OCI-LY3 (cell line): Measurements from ENCODE around the gene ANK3.

Source experiments
- H2AFZ ChIP-seq: fragments of 200-600, 300-600 bp; shearing (Covaris generic); 2 replicates; pipeline ENCODE4 v1.6.0; 2014; ENCODE audit warnings: antibody characterized with exemption, low read depth, low read length
- H3K27ac ChIP-seq: fragments of 200-600, 300-600 bp; sonication (generic); 2 replicates; pipeline ENCODE4 v1.5.1; 2014; ENCODE audit warnings: mild to moderate bottlenecking, low read length, moderate library complexity, mixed read lengths
- H3K27me3 ChIP-seq: fragments of 200-600, 300-600 bp; sonication (generic); 2 replicates; pipeline ENCODE4 v1.6.1; 2014; ENCODE audit warnings: low read depth, low read length, mixed read lengths
- H3K36me3 ChIP-seq: fragments of 200-600, 300-600 bp; sonication (generic); replicated peaks from 2 replicates; pipeline ENCODE3; 2014; ENCODE audit warnings: low read depth, low read length, mixed read lengths
- H3K4me1 ChIP-seq: fragments of 300-600, 200-600 bp; sonication (generic); 2 replicates; pipeline ENCODE4 v1.6.1; 2014; ENCODE audit warnings: low read length, mixed read lengths
- H3K4me2 ChIP-seq: fragments of 200-600, 300-600 bp; sonication (generic); 2 replicates; pipeline ENCODE4 v1.6.1; 2014; ENCODE audit warnings: low read length, mixed read lengths
- H3K4me3 ChIP-seq: fragments of 300-600, 200-600 bp; sonication (generic); 2 replicates; pipeline ENCODE4 v1.5.1; 2014; ENCODE audit warnings: antibody characterized with exemption, mild to moderate bottlenecking, low read length, moderate library complexity
- H3K79me2 ChIP-seq: fragments of 300-600, 200-600 bp; shearing (Covaris generic); 2 replicates; pipeline ENCODE4 v1.6.1; 2014; ENCODE audit warnings: mild to moderate bottlenecking, low read length, mixed read lengths
- H3K9ac ChIP-seq: fragments of 300-600, 200-600 bp; shearing (Covaris generic); 2 replicates; pipeline ENCODE4 v1.6.0; 2014; ENCODE audit warnings: mild to moderate bottlenecking, low read length, moderate library complexity
- H3K9me3 ChIP-seq: fragments of 200-600, 300-600 bp; shearing (Covaris generic); 2 replicates; pipeline ENCODE4 v1.6.1; 2014; ENCODE audit warnings: low read length, mixed read lengths; ENCODE audit not compliant: insufficient read depth
- H4K20me1 ChIP-seq: fragments of 200-600, 300-600 bp; sonication (generic); 2 replicates; pipeline ENCODE4 v1.6.1; 2016; ENCODE audit warnings: low read length, mixed read lengths; ENCODE audit not compliant: insufficient read depth
- EZH2phosphoT487 ChIP-seq: fragments of 200-600 bp; shearing (Covaris generic); IDR thresholded peaks from 2 replicates; pipeline ENCODE4 v1.6.1; 2018; ENCODE audit warnings: antibody characterized with exemption, mixed run types, low read depth
- TF ChIP-seq, protein P1 (sequence below): fragments of 200-600, 300-600 bp; sonication (generic); IDR thresholded peaks from 2 replicates; pipeline ENCODE4 v1.5.1; 2014; ENCODE audit warnings: antibody characterized with exemption, low read length, low read depth

The ANK3 gene

DNA sequence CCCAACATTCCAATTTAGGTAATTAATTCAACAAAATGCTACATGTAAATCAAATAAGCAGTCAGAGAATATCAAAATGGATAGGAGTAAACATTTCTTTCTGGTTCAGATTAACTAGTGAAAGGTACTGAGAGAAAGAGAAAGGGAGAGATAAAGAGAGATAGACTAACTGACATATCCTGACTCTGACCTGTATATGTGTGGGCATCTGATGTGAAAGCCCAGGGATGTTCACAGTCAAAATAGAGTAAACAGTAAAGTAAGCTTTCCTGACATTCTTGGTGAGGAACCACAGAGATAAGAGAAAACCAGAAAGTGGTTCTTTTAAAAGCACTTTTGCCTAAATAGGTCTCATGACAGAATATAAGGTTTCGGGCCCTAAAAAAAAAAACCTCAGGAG lies 37.5 kb upstream of the ANK3 start:
- Histone ChIP-seq H3K36me3 (no peaks in the 10 kb centered on the region), H3K4me3 (no peak overlapping the region), H3K27me3 (no peaks in the 10 kb centered on the region), H3K79me2 (no peaks in the 10 kb centered on the region), H4K20me1 (no peaks in the 10 kb centered on the region), H2AFZ (no peak overlapping the region), H3K4me2 (no peak overlapping the region), H3K9me3 (no peaks in the 10 kb centered on the region), H3K4me1 (peaks cover 8% of the 10 kb centered on the region; the same call in 1 of the 2 replicates), H3K27ac (no peak overlapping the region), H3K9ac (no peak overlapping the region)
- TF ChIP-seq, protein P1, sequence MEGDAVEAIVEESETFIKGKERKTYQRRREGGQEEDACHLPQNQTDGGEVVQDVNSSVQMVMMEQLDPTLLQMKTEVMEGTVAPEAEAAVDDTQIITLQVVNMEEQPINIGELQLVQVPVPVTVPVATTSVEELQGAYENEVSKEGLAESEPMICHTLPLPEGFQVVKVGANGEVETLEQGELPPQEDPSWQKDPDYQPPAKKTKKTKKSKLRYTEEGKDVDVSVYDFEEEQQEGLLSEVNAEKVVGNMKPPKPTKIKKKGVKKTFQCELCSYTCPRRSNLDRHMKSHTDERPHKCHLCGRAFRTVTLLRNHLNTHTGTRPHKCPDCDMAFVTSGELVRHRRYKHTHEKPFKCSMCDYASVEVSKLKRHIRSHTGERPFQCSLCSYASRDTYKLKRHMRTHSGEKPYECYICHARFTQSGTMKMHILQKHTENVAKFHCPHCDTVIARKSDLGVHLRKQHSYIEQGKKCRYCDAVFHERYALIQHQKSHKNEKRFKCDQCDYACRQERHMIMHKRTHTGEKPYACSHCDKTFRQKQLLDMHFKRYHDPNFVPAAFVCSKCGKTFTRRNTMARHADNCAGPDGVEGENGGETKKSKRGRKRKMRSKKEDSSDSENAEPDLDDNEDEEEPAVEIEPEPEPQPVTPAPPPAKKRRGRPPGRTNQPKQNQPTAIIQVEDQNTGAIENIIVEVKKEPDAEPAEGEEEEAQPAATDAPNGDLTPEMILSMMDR, result no peak
- no peak for TF ChIP-seq EZH2phosphoT487

DNA sequence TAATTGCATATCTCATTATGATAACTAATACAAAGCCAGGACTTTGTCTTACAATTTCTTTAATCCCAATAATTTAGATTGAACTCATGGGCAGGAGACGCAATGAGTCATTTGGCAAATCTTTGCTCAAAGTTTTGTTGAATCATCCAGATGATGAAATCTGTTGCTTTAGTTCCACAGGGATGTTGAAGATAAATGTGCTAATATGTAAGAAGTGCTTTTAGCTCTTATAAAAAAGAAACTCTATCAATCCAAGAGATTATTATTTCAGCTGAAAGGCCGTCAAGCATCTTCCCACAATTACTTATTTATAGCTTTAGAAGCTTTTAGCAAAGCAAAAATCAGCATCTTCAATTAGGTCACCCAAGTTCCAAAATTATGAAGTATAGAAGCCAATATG lies 36.8 kb upstream of the ANK3 start:
- Histone ChIP-seq H3K27ac (no peak overlapping the region), H2AFZ (no peak overlapping the region), H3K4me2 (no peak overlapping the region), H3K9ac (no peak overlapping the region), H3K27me3 (no peaks in the 10 kb centered on the region), H3K36me3 (no peaks in the 10 kb centered on the region), H3K4me3 (no peak overlapping the region), H3K79me2 (no peaks in the 10 kb centered on the region), H3K4me1 (peaks cover 8% of the 10 kb centered on the region; the same call in 1 of the 2 replicates), H3K9me3 (no peaks in the 10 kb centered on the region), H4K20me1 (no peaks in the 10 kb centered on the region)
- TF ChIP-seq EZH2phosphoT487, result no peak
- TF ChIP-seq, protein P1, result no peak

DNA sequence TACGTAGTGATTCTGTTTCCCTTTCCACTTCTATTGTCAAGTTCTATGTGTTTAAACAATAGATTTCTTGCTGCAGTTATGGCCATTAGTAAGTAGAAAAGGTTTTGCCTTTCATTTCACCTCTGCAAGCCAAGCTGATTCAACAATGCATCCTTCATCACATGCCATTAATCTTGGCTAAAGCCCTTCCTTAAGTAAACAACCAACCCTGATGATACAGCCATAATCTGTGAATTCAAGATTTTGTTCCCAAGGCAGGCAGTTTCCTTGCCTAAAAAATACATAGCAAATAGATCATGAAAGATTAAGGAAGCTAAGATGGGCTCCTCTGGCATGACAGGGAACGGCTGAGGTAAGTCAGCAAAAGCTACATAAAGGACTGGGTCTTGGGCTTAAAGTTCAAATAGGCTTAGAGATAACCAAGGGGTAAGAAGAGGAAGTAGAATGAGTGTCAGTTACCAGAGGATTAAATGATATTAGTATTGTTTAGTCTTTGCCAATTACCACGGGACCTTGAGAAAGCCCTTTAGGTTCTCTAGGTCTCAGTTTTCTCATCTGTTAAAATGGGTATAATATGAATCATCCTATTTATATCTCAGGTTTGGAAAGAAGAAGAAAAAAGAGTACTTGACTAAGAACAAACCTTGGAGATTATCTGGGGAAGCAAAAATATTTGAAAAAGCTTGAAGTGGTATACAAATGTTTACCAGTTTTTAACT lies 35.9 kb upstream of the ANK3 start:
- no peaks in the 10 kb centered on the region for H3K9me3 ChIP-seq
- no peak overlapping the region for H3K9ac ChIP-seq
- no peaks in the 10 kb centered on the region for H3K79me2 ChIP-seq
- H3K27me3 ChIP-seq, result no peaks in the 10 kb centered on the region
- H3K4me2 ChIP-seq, result no peak overlapping the region
- H3K36me3 ChIP-seq, result no peaks in the 10 kb centered on the region
- H3K27ac ChIP-seq, result no peak overlapping the region
- no peak for TF ChIP-seq EZH2phosphoT487
- TF ChIP-seq, protein P1, result no peak
- no peak overlapping the region for H2AFZ ChIP-seq
- H3K4me3 ChIP-seq, result no peak overlapping the region
- no peaks in the 10 kb centered on the region for H4K20me1 ChIP-seq
- H3K4me1 ChIP-seq, result peaks cover 6% of the 10 kb centered on the region; the same call in 1 of the 2 replicates

DNA sequence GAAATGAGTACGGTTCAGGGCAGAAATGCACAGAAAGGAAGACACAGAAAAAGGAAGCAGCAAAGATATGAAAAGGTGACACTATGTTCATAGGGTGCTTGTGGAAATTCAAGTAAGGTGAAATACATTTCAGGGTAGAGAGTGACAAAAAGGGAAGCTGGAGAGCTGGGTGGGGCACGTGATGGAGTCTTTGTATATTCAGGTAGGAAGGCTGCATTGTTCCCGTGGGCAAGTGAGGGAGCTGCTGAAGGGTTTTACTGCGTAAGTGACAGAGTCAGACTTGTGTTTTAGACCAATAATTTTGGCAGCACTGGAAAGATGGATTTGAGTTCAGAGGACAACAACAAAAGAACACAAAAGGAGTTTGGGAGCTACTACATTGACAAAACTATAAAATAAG lies 35.3 kb upstream of the ANK3 start:
- H3K4me2 ChIP-seq, result no peak overlapping the region
- no peaks in the 10 kb centered on the region for H3K79me2 ChIP-seq
- H3K36me3 ChIP-seq, result no peaks in the 10 kb centered on the region
- H4K20me1 ChIP-seq, result no peaks in the 10 kb centered on the region
- H3K27me3 ChIP-seq, result no peaks in the 10 kb centered on the region
- H3K9me3 ChIP-seq, result no peaks in the 10 kb centered on the region
- no peak overlapping the region for H3K9ac ChIP-seq
- no peak overlapping the region for H3K27ac ChIP-seq
- no peak overlapping the region for H2AFZ ChIP-seq
- H3K4me1 ChIP-seq, result no peaks in the 10 kb centered on the region
- TF ChIP-seq, protein P1, result no peak
- no peak for TF ChIP-seq EZH2phosphoT487
- no peak overlapping the region for H3K4me3 ChIP-seq
